ENCODE results near the gene PLSCR3. TPM values are rescaled to one million over a fixed set of nuclear protein-coding genes. Genes with fewer than 3 reads are reported as not detected.

PLSCR3 gene
- total RNA-seq, 1 donor from 2014 or later = 35.5 TPM

DNA sequence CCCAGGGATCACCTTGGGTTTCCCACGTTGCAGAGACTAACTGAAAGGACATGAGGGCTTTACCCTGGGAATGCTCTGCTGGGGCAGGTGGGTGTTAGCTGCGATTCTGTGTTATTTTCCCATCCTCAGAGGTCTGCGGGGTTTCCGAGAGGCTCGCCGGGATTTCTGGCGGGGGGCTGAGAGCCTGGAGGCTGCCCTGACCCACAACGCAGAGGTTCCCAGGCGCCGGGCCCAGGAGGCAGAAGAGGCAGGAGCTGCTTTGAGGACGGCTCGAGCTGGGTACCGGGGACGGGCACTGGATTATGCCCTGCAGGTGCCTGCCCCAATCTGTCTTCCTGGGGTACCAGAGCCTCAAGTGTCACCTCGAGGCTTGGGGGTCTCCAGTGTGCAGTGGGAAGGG, 51.1 kb downstream of the PLSCR3 start:
- no peaks in the 10 kb centered on the region for H3K9me3 Mint-ChIP-seq (ENCODE audit: low read depth)

DNA sequence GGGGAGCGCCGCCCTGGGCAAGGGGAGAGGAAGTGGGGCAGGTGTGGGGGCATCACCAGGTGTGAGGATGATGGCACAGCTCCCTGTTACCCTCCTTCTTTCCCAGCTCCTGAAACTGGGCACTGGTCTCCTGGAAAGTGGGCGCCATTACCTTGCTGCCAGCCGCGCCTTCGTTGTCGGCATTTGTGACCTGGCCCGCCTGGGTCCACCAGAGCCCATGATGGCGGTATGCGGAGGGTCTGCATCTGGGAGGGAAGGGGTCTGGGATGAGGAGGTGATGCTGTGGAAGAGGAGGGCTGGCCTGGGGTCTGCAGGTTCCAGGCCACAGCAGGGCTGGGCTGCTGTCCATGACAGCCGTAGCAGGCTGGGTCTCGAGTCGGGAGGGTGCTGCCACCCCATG, 52.5 kb downstream of the PLSCR3 start:
- TF ChIP-seq, protein P1, sequence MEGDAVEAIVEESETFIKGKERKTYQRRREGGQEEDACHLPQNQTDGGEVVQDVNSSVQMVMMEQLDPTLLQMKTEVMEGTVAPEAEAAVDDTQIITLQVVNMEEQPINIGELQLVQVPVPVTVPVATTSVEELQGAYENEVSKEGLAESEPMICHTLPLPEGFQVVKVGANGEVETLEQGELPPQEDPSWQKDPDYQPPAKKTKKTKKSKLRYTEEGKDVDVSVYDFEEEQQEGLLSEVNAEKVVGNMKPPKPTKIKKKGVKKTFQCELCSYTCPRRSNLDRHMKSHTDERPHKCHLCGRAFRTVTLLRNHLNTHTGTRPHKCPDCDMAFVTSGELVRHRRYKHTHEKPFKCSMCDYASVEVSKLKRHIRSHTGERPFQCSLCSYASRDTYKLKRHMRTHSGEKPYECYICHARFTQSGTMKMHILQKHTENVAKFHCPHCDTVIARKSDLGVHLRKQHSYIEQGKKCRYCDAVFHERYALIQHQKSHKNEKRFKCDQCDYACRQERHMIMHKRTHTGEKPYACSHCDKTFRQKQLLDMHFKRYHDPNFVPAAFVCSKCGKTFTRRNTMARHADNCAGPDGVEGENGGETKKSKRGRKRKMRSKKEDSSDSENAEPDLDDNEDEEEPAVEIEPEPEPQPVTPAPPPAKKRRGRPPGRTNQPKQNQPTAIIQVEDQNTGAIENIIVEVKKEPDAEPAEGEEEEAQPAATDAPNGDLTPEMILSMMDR (IDR thresholded peaks at IDR 0.05; ENCODE audit: unreplicated experiment) = no peak
- H3K36me3 Mint-ChIP-seq (ENCODE audit: insufficient read depth) = no peaks in the 10 kb centered on the region
- H3K4me1 Mint-ChIP-seq (ENCODE audit: low read depth) = no peaks in the 10 kb centered on the region
- peaks cover 19% of the 10 kb centered on the region for H3K27me3 Mint-ChIP-seq
- H3K9me3 Mint-ChIP-seq (ENCODE audit: low read depth) = no peaks in the 10 kb centered on the region
- DNase-seq (ENCODE audit: low spot score, unreplicated experiment) = no peak
- no peak overlapping the region for H3K4me3 Mint-ChIP-seq (ENCODE audit: low read depth)
- no peak overlapping the region for H3K27ac Mint-ChIP-seq

More for the DNA sequence above, 51.1 kb downstream of the PLSCR3 start:
- H3K27me3 Mint-ChIP-seq = peaks cover 16% of the 10 kb centered on the region
- DNase-seq (ENCODE audit: low spot score, unreplicated experiment) = no peak
- no peaks in the 10 kb centered on the region for H3K4me1 Mint-ChIP-seq (ENCODE audit: low read depth)
- TF ChIP-seq, protein P1 (IDR thresholded peaks at IDR 0.05; ENCODE audit: unreplicated experiment) = no peak
- H3K27ac Mint-ChIP-seq = no peak overlapping the region
- H3K36me3 Mint-ChIP-seq (ENCODE audit: insufficient read depth) = no peaks in the 10 kb centered on the region
- no peak overlapping the region for H3K4me3 Mint-ChIP-seq (ENCODE audit: low read depth)

DNA sequence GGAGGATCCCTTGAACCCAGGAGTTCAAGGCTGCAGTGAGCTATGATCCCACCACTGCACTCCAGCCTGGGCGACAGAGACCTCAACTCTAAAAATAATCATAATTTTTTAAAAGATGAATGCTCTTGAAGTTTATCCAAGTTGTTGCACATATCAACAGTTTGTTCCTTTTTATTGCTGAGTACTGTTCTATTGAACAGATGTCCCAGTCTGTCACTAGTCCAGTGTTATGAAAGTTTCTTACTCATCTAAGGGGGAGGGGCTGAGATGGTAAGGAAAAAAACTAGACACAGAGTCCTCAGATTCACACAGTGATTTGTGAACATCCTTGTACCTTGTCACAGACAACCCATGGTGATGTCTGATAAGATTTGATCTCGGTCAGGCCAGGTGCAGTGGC, 54.1 kb downstream of the PLSCR3 start:
- peaks cover 19% of the 10 kb centered on the region for H3K27me3 Mint-ChIP-seq
- no peak for DNase-seq (ENCODE audit: low spot score, unreplicated experiment)
- H3K36me3 Mint-ChIP-seq (ENCODE audit: insufficient read depth) = no peaks in the 10 kb centered on the region
- H3K4me1 Mint-ChIP-seq (ENCODE audit: low read depth) = no peaks in the 10 kb centered on the region
- H3K4me3 Mint-ChIP-seq (ENCODE audit: low read depth) = no peak overlapping the region
- TF ChIP-seq, protein P1 (IDR thresholded peaks at IDR 0.05; ENCODE audit: unreplicated experiment) = no peak
- no peak overlapping the region for H3K27ac Mint-ChIP-seq
- no peaks in the 10 kb centered on the region for H3K9me3 Mint-ChIP-seq (ENCODE audit: low read depth)

Other genes starting within 250 kb of the PLSCR3 start
- gene ASGR1, start 215.2 kb downstream of the PLSCR3 start, total RNA-seq = 10.6 and 11.1 TPM in 2 replicates
- 46.3 and 48.6 TPM in 2 replicates for gene DLG4, start 174.7 kb downstream of the PLSCR3 start, total RNA-seq
- 653 and 693 TPM in 2 replicates for gene ACADVL, start 174.6 kb downstream of the PLSCR3 start, total RNA-seq
- 104 TPM in 2 replicates for gene DVL2, start 160.0 kb downstream of the PLSCR3 start, total RNA-seq
- gene PHF23, start 155.1 kb downstream of the PLSCR3 start, total RNA-seq = 66.9 and 73.7 TPM in 2 replicates
- 447 and 466 TPM in 2 replicates for gene GABARAP, start 152.1 kb downstream of the PLSCR3 start, total RNA-seq
- 134 and 137 TPM in 2 replicates for gene CTDNEP1, start 142.8 kb downstream of the PLSCR3 start, total RNA-seq
- gene ELP5, start 142.3 kb downstream of the PLSCR3 start, total RNA-seq = 42.3 and 45.0 TPM in 2 replicates
- gene CLDN7, start 132.0 kb downstream of the PLSCR3 start, total RNA-seq = 137 and 147 TPM in 2 replicates
- gene SLC2A4, start 112.8 kb downstream of the PLSCR3 start, total RNA-seq = 1.5 and 2.0 TPM in 2 replicates
- gene YBX2, start 99.9 kb downstream of the PLSCR3 start, total RNA-seq = 2.7 and 4.3 TPM in 2 replicates
- 323 and 338 TPM in 2 replicates for gene EIF5A, start 86.9 kb downstream of the PLSCR3 start, total RNA-seq
- 77.1 and 81.1 TPM in 2 replicates for gene GPS2, start 79.2 kb downstream of the PLSCR3 start, total RNA-seq
- 75.2 TPM in 2 replicates for gene NEURL4, start 65.2 kb downstream of the PLSCR3 start, total RNA-seq
- gene ACAP1, start 58.0 kb downstream of the PLSCR3 start, total RNA-seq = 1.0 TPM in 1 of 2 replicates, not detected in the other
- 11.3 and 12.4 TPM in 2 replicates for gene KCTD11, start 42.4 kb downstream of the PLSCR3 start, total RNA-seq
- not detected in 2 replicates for gene TMEM95, start 39.4 kb downstream of the PLSCR3 start, total RNA-seq
- gene TNK1, start 13.4 kb downstream of the PLSCR3 start, total RNA-seq = 9.1 and 13.4 TPM in 2 replicates
- gene TMEM256, start 9.6 kb upstream of the PLSCR3 start, total RNA-seq = 89.2 and 102 TPM in 2 replicates
- 30.3 and 34.4 TPM in 2 replicates for gene NLGN2, start 13.3 kb upstream of the PLSCR3 start, total RNA-seq
- gene SPEM1, start 25.8 kb upstream of the PLSCR3 start, total RNA-seq = not detected in 2 replicates
- not detected in 2 replicates for gene SPEM2, start 31.1 kb upstream of the PLSCR3 start, total RNA-seq
- gene SPEM3, start 34.3 kb upstream of the PLSCR3 start, total RNA-seq = not detected in 2 replicates
- 8.1 and 10.0 TPM in 2 replicates for gene TMEM102, start 40.9 kb upstream of the PLSCR3 start, total RNA-seq
- gene FGF11, start 45.0 kb upstream of the PLSCR3 start, total RNA-seq = 4.5 and 5.1 TPM in 2 replicates
- gene CHRNB1, start 50.5 kb upstream of the PLSCR3 start, total RNA-seq = 17.2 and 19.1 TPM in 2 replicates
- gene ZBTB4, start 85.1 kb upstream of the PLSCR3 start, total RNA-seq = 26.8 and 28.4 TPM in 2 replicates
- not detected in 2 replicates for gene SLC35G6, start 86.9 kb upstream of the PLSCR3 start, total RNA-seq
- gene POLR2A, start 89.8 kb upstream of the PLSCR3 start, total RNA-seq = 195 and 210 TPM in 2 replicates
- gene TNFSF12, start 154.5 kb upstream of the PLSCR3 start, total RNA-seq = 9.4 and 10.7 TPM in 2 replicates
- gene TNFSF13, start 164.2 kb upstream of the PLSCR3 start, total RNA-seq = 4.1 and 4.7 TPM in 2 replicates
- 58.2 and 62.5 TPM in 2 replicates for gene SENP3, start 167.4 kb upstream of the PLSCR3 start, total RNA-seq
- gene CD68, start 185.1 kb upstream of the PLSCR3 start, total RNA-seq = not detected in 2 replicates
- 71.4 and 71.9 TPM in 2 replicates for gene MPDU1, start 189.3 kb upstream of the PLSCR3 start, total RNA-seq
- 0.93 and 1.0 TPM in 2 replicates for gene SOX15, start 195.6 kb upstream of the PLSCR3 start, total RNA-seq
- 53.6 and 61.4 TPM in 2 replicates for gene FXR2, start 220.4 kb upstream of the PLSCR3 start, total RNA-seq
- gene SAT2, start 233.3 kb upstream of the PLSCR3 start, total RNA-seq = 108 and 120 TPM in 2 replicates
- gene SHBG, start 235.6 kb upstream of the PLSCR3 start, total RNA-seq = 5.1 and 5.9 TPM in 2 replicates